ENCODE measurements around the gene WFDC6.

Gene WFDC6

DNA sequence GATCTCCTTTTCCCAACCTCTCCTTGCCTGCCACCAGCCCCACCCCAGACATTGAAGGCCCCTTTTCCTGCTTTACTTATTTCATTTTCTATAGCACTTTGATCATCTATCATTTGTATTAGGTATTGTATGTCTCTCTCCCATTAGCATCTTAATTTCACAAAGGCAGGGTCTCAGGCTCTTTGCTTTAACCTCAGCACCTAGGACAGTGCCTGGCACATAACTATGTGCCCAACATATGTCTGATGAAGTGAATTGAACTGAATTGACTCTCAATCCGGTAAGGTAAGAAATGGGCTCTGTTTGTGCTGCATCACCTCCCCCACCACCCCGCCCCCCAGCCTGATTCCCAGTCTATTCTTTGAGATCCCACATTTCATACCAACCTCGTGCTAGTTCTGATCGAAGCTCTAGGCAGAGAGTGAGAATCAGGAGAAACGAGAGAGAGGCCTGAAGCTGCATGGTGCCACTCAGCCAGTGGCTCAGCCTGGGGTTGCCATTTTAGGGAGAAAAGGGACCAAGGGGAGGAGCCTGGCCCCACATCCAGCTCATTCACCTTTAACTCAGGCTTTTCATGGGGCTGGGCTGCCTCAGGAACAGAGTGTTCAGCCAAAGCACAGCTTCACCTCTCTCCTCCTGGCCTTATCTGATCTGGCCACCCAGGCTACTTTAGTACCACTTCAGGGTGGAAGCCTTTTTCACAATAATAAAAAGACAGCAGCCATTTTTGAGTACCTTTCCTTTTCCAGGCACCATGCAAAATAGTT is 24.0 kb downstream of the WFDC6 start, which contains the start of gene SPINT3:
Gene SPINT3 (minus strand): TSS at position 476 of the 767 bp plus-strand sequence. CDS start 14 bp downstream, at position 462.
- no peak for DNase-seq

DNA sequence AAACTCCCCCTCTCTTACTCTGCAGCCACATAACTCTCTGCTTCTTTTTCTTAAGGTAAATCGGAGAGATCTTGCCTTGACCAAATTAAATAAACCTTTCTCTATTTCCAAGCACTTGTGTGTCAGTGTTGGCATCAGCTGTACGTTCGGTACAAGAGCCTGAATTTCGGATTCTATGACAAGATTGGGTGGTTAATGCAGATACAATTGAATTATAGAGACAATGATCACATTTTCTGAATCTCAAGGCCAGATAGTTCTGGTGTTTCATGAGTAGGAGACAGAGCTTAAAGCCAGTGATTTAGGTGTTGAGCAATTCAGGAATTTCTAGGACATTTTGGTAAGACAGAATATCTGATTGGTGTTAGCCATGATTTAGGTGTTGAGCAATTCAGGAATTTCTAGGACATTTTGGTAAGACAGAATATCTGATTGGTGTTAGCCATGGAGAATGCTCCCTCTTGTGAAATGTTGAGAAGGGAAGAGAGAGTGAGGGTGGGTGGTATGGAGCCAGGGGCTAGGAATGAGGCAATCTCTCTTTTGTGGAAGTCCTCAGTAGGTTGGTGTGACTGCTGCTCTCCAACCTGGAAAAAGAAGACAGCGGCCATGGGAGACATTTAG is 28.9 kb downstream of the WFDC6 start:
- DNase-seq: no peak

DNA sequence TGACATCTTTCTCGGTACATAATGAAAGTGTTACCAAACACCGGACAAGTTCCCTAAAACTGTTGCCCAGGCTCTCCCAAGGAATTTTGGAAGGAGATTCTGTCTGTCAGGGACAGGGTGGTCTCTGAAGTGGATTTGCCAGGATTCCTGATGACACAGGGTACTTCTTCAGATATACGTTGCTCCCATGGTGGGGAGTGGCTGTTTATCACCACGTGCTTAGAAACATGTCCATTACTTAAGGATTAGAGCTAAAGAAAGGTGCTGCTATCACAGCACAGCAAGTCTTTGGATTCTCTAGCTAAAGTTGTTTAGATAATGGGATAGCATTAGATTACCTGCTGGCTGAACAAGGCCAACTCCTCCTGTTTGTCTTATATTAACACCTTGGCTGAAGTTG is 30.2 kb downstream of the WFDC6 start:
- DNase-seq: no peak

DNA sequence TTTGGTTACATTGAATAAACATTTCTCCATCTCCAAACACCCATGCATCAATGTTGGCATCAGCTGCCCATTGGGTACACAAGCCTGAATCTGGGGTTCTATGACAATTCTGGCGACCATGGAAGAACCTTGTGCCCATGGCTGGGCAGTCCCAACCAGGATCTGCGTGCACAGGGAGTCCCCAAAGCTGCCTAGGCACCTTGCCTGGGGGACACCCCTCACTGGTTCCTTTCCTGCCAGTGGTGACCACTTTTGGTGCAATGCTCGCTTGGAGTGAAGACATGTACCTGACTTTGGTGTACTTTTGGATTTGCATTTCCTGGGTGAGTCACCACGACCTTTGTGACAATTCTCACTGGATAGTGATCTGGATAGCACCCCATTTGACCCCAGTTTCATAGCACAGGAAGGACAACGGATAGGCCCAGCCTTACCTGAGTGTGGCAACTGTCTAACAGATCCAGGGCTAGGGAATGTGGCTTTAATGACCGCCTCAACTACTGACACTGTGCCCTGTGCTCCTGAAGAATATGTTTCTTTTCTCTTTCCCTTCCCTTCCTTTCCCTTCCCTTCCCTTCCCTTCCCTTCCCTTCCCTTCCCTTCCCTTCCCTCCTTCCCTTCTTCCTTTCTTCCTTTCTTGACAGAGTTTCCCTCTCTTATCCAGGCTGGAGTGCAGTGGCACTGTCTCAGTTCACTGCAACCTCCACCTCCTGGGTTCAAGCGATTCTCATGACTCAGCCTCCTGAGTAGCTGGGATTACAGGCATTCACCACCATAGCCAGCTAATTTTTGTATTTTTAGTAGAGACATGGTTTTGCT is 31.0 kb downstream of the WFDC6 start:
- no peak for DNase-seq

DNA sequence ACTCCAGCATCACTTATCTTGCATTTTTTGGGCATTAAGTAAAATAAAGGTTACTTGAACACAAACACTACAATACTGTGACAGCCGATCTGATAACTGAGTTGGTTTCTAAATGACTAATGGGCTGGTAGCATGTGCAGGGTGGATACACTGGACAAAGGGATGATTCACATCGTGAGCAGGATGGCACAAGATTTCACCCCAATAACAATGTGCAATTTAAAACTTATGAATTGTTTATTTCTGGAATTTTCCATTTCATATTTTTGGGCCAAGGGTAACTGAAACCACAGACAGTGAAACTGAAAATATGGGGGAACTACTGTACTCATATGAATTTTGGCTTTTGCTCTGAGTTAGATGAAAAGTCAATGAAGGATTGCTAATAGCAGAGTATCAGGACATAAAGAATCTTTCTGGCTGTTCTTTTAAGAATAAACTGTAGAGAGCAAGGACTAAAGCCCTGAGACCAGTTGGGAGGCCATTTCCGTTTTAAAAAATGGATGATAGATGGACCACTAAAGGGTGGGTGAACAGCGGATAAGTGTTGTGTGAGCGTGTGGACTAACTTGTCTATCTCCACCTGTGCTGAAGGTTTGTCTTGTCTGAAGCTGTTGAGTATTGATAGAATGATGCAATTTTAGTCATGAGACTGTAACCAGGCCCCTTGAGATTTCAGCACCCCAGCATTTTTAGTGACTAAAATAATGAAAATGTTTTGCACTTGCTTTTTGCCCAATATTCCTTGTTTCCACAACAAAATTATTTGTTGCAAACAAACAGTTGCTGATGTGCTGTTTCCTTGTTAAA is 32.1 kb downstream of the WFDC6 start:
- DNase-seq: no peak

DNA sequence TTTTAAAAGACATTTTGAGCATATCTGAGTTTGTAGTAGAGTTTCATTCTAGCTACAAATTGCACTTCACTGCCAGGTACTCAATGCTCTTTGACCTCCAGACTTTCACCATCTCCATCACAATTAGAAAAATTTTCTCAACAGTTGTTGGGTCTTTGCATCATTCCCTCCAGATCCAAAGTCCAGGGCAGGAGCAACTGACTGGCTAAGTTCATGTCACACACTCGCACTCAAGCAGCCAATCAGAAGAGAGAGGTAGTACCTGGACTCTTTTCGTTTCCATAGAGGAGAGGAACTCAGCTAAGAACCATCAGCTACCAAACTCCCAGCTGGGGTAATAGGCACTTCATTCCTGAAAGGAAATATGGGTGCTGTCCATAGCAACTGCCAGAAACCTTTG is 32.9 kb downstream of the WFDC6 start:
- DNase-seq: no peak

DNA sequence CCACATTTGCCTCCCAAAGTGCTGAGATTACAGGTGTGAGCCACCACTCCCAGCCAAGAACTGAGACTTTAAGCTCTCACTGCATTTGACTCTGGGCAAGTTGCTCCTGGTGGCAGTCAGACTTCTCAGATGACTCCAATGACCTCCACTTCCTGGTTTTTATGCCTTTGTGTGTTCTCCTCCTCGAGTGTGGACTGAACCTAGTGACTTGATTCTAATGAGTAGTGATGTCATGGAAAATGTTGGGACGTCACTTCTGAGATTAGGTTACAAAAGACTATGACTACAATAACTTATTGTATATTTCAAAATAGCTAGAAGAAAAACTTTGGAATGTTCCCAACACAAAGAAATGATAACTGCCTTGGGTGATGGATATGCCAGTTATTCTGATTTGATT is 35.9 kb downstream of the WFDC6 start:
- no peak for DNase-seq

DNA sequence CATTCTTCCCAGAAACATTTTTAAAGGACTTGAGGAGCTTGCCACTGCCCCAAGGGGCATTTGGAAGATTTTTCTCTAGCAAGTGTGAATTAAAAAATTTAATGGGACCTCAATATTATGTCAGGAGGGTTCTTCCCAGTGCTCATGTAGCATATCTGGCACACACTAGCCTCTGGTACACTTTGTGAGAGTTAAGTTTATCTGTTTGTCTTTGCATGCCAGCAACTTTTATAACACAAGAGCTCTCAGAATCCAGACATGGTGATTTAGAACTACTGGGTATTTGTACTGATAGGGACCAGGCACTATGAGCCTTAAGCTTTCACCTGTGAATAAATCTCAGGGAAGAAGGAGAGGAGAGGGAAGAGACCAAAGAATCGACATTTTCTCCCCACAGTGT is 36.7 kb downstream of the WFDC6 start:
- DNase-seq: no peak

DNA sequence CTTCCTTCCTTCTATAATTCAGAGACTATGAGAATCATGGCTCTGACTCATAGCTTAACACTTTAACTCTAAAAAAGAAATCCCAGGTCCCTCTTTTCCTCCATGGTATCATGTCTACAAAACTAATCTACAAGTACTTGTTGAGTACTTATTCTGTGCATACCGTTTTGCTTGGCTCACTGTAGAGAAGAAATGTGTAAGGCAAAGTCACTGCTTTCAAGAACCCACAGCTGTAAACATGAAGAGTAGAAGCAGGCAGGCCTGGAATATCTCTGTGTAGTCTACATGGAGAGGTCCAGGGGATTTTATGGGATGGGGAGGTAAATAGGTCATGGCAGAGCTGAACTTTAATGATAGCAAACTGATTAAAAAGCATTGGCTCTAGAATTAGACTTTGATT is 37.7 kb downstream of the WFDC6 start:
- no peak for DNase-seq

DNA sequence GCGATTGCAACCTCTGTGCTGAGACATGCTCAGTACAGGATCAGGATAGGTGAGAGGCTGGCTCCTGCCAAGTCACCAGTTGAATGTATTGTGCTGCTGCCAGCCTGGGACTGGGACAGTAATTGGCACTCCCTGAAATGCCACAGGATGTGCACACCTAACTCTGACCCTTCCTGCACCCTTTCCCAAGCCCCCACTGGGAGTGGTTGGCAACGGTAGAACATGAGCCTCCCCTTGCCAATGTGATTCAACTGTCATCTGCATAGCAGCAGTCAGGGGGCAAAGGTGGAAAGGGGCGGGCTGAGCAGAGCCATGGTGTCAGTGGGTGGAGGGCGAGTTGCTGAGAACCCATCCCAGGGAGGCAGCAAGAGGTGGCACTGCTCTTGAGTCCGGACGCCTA is 39.3 kb downstream of the WFDC6 start:
- DNase-seq: no peak

DNA sequence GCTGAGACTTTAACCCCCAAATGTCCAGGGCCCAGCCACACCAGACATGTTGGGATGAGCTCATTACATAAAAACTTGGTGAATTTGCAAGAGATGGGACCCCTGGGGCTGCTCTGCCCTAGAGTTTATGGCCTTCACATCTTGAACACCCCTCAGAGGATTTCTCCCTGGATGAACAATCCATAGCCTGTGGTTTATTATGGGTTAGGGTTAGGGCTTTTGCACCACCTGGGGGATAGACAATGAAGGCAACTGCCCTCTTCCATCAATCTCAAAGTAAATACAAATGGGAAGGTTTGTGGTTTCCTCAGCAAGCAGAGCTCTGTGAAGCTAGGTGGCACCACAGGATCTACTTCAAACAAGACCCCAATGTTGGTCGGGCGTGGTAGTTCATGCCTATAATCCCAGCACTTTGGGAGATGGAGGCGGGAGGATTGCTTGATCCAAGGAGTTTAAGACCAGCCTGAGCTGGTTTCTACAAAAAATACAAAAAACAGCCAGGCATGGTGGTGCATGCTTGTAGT is 41.2 kb downstream of the WFDC6 start:
- no peak for DNase-seq

DNA sequence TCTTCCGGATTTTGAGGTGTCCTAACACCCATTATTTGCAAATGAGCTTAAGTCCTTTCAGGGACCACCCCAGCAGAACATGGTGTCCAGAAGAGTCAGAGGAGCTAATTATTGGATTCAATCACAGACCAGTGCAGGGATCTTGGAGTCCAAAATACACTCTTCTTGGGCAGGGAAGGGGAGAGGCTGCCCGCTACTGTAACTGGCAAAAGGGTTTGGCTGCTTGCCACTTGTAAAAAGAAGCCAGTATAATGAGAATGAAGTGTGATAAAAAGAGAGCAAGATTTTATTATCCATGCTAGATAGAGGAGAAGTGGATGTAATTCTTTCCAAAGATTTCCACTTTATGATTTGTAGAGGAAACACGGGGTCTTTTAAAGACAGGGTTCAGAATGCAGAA is 43.1 kb downstream of the WFDC6 start:
- DNase-seq: no peak

DNA sequence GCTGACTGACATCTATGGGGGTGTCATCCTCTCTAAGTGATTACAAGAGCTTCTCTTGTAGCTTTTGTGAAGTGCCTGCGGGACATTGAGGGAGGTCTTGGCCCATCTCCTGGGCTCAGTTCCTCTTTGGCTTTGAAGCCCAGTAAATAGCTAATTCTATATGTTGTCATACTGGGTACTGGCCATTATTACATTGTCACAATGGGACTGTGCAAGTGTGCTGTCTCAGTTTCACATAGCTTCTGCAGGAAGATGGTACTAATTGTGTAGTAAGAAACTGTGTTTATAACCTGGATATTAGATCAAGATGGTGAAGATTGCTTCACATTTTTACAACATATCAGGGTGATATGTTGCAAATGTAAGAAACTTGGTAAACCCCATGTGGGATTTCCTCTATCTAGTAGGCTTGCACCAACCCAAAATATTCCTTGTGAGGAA is 43.8 kb downstream of the WFDC6 start:
- no peak for DNase-seq

DNA sequence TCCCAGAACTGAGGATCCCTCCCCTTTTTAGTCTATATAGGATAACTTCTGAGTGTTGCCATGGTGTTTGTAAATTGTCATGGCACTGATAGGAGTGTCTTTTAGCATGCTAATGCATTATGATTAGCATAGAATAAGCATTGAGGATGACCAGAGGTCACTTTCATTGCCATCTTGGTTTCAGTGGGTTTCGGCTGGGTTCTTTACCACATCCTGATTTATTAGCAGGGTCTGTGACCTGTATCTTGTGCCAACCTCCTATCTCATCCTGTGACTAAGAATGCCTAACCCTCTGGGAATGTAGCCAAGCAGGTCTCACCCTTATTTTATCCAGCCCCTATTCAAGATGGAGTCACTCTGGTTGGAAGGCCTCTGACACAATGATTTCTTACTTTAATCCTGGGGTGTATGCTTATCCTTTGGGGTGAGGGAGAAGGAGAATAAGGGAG is 50.2 kb downstream of the WFDC6 start:
- no peak for DNase-seq

DNA sequence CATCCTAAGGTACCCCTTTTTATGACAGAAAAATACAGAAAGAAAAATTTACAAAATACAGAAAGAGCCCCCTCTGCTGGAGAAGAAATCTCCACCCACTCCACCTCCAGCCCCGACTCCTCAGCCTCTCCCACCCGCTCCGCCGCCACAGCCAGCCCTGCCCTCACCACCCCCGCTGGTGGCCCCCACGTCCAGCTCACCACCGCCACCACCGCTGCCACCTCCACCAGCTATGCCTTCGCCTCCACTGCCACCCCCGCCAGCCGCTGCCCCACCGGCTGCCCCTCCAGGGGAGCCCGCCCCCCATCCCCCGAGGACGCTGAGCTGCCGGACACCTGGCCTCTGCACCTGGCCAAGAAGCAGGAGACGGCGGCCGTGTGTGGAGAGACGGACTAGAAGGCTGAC is 52.0 kb downstream of the WFDC6 start:
- DNase-seq: no peak

DNA sequence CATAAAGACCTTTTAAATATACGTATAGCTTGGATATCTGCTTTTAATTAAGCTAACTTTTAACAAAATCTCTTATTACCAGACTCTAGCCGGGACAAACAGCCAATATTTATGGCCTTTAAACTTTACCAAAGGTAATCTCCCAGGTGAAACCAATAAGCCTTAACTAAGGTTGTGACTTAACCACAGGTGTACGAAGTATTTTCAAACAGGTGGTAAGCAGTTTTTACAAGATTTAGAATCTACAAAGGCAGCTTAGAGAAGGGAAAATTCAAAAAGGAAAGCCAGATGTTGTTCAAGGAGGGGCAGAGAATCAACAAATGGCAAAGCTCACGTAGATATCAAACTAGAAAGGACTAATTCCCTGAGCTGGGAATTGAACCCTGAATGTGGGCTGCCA is 53.9 kb downstream of the WFDC6 start:
- no peak for DNase-seq

DNA sequence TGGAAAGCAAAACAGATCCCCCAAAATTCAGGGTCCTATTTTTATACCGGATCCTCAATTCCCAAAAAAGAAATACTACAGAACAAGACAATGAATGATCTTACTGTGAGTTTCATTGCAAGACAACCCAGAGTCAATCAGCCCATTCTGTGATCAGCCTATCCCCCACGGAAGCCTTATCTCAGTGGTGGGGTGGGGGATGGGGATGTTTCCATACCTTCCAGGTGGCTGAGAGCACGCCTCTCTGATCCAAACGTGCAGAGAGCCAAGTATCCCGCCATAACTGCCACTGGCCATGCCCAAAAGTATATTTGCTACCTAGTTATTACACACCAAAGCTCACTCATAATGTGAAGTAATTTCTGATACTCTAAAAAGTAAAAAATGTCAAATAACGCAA is 54.6 kb downstream of the WFDC6 start:
- DNase-seq: no peak

Data from NCI-H446 (cell line).